HG03060 (cell line): ENCODE data around the gene TSR3.

Experiments
- ATAC-seq: cut with Tn5 transposase; IDR thresholded peaks from one replicate; pipeline ENCODE4 v1.9.1; 2021; ENCODE audit warnings: low read depth, moderate number of reproducible peaks; ENCODE audit not compliant: unreplicated experiment

Gene TSR3

DNA sequence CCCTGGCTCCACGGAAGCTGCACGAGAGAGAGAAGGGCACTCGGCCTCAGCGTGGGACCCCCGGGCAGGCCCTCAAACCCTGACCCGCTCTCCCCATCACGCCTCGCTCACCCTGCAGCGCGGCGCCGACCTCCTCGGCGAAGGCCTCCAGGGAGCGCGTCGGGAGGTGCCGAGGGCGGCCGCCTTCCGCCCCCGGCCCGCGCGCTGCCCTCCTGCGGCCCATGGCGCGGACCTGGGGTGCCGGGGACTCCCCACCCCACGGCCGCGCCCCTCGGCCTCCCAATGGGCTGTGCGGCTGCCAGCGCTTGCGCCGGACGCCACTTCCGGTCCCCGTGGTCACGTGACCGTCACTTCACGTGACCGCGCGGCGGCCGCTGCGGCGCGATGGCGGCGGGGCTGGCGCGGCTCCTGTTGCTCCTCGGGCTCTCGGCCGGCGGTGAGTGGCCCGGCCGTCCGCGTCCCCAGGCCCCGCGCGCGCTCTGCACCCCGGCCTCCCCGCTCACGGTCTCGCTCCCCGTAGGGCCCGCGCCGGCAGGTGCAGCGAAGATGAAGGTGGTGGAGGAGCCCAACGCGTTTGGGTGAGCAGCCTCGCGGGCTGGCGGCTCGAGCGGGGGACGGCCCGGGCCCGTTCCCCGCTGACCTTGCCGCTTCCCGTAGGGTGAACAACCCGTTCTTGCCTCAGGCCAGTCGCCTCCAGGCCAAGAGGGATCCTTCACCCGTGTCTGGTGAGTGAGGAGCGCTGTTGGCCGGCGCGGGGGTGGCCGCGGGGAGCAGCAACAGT is at the start of gene TSR3, which contains the start of gene GNPTG:
Gene TSR3 (minus strand): TSS at position 297 of the 781 bp plus-strand sequence. CDS start 74 bp downstream, at position 223.
Gene GNPTG (plus strand): TSS at position 350 of the 781 bp plus-strand sequence. CDS start 35 bp downstream, at position 385.
- ATAC-seq, result no peak

DNA sequence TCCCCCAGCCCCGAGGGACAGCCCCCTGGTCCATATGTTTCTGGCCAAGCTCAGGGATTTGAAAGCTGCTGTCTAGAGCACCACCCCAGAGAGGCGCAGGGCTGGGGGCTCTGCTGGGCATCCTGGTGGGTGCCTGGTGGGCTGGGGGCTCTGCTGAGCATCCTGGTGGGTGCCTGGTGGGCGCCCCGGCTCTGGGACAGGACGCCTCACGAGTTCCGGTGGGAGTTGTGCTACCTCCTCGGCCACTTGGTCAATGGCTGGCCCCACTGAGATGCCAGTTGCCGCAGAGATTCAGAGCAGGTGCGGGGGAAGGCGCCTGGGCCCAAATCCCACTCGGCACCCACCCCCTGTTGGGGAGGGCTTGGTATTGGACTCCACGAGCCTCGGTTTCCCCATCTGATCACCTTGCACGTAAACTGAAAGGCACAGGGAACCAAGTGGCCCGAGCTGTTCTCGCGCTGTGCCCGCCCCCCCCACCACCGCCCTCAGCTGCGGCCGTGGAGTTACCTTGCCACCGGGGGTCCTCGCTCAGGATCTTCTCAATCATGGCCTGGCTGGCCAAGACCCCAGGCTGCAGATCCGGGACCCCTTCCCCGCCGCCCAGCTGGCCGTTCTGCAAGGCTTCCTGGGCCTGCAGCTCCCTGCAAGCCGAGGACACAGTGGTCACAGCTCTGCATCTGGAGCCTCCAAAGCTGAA is 49.5 kb upstream of the TSR3 start:
- ATAC-seq, result no peak

DNA sequence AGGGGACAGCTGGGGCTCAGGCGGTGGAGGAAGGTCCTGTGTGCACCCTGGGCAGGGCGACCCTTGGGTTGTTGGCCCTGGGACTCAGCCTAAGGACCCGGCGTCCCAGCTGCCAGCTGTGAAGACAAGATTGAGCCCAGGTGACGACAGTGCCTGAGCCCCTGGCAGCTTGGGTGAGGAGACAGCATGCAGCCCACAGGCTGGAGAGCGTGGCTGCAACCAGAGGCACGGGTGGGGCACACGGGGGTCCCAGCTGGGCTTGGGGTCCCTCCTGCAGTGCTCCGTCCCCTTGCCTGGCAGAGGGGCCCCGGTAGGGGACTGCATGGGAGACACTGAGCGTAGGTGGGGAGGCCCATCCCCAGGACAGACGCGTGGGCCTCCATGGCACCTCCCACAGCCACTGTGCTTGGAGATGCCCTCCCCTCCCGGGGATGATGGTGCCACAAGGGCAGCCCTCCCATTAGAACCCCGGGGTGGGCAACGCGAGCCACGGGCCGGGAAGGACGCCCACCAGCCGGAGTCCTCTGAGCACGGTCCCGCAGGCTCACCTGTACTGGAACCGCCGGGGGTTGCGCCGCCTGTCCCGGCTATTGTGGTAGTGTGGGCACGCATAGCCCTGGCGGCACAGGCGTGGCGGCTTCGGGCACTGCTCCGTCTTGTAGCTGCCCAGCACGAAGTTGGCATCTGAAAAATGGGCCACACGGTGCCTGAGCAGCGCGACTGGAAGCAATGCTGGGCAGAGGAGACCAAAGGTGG is 47.3 kb upstream of the TSR3 start:
- no peak for ATAC-seq

DNA sequence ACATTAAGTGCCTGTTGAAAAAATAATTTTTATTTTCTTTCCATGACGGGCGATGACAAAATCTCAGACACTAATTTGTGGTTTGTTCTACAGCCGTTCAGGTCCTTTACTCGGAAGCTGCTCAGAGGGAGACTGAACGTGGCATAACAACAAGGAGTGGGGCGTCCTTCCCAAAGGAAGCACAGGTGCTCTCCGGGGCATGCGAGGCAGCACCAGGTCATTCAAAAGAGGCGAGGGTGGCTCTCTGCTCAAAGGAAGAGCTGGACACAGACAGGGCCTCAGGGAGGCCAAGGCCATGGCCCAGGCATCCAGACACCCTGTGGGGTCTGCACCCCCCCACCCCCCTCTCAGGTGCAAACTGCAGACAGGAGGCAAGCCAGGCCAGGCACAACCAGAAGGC is 46.7 kb upstream of the TSR3 start:
- no peak for ATAC-seq

DNA sequence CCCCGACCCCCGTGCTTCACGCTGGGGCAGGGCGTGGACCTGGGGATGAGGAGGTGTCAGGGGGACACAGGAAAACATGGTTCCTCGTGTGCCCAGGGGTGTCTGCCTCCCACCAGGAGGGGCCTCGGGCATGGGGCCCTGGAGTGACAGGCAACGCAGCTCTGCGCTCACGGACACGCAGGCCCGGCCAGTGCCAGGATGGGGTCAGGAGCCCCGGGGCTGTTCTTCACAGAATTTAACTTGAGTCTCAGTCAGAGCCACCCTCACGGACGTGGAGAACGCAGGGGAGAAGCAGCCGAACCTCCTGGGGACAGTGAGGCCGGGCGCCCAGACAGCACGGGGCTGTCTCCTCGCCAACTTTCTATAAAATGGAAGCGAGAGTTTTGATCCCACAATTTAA is 46.1 kb upstream of the TSR3 start:
- ATAC-seq, result no peak

DNA sequence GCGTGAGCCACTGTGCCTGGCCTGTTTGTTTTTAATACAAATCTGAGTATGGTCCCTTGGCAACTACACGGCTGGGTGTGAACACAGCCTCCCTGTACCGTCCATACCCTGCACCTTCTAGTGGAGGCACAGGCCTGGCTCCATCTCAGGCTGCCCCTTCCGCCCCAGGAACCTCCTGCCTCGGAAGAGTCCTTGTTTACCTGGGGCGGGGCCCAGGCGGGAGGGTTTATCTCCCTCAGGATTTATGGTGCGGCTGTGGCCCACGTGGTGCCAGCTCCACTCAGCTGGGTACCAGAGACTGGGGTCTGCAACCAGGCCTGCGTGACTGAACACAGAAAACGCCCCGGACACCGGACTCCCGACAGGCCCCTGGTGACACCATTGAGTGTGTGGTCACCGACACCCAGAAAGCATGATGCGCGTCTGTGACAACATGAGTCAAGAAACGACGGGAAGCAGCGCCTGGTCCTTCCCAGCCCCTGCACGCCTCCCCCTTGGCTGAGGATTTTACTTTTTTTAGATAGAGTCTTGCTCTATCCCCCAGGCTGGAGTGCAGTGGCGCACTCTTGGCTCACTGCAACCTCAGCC is 43.9 kb upstream of the TSR3 start:
- ATAC-seq, result no peak

DNA sequence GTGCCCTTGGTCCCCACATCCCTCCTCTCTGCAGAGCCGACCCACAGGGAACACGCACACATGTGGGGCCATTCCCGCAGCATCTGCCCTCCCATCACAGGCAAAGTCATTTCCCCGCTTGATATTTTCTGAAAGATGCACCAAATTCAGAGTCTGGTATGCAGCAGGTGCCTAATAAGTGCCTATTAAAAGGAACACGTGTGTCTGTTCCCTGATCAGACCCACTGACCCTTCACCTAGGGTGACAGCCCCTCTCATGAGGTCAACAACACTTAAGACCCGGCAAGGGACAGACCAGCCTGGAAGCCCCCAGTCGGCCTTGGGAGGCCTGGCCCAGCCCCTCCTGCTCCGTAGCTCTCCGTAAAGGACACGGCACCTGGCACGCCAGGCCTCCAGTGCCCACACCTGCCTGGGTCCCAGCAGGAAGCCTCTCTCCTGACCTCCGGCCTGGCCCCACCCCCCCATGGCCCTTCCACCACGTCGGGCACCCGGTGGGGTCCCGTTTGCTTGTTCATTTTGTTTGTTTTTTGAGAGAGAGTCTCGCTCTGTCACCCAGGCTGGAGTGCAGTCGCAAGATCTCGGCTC is 42.8 kb upstream of the TSR3 start:
- no peak for ATAC-seq

DNA sequence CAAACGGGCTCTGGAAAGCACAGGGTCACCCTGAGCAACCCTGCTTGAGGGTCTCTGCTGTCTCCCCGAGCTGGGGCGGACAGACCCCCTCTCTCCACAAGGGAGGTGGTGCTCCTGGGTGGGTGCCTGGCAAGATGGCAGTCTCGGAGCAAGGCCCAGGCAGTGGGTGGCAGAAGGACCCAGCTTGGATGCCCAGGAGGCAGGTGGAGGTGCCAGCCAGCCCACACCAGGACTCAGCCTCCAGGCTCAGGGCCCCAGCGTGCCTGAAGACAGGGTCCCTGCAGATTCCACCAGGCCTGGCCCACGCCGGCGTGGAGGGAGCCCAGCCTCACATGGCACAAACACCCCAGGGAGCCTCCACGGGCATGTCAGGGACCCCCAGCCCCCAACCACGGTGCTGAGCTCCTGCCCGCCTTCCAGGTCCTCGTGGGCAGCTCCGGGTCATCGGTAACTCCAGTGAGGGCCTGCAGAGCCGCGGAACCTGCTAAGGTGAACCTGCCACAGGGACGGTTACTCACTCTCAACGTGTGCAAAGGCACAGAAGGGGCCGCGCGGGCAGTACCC is 42.0 kb upstream of the TSR3 start:
- no peak for ATAC-seq

DNA sequence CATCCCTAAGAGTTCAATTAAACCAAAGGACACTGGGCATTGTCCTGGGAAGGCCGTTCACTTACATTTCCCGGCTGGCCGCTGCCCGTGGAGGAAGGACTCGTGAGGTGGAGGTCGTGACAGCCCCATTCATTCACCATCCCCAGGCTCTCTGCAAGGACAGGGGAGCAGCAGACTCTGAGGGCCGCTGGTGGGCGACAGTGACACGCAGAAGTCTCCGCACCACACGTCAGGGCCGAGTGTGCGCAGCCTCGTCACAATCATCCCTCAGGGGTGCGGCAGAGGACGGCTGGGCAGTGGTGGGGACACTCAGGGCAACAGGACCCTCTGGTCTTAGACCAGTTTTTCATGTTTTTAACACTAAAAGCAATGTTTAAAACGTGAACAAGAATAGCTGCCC is 41.1 kb upstream of the TSR3 start:
- no peak for ATAC-seq

DNA sequence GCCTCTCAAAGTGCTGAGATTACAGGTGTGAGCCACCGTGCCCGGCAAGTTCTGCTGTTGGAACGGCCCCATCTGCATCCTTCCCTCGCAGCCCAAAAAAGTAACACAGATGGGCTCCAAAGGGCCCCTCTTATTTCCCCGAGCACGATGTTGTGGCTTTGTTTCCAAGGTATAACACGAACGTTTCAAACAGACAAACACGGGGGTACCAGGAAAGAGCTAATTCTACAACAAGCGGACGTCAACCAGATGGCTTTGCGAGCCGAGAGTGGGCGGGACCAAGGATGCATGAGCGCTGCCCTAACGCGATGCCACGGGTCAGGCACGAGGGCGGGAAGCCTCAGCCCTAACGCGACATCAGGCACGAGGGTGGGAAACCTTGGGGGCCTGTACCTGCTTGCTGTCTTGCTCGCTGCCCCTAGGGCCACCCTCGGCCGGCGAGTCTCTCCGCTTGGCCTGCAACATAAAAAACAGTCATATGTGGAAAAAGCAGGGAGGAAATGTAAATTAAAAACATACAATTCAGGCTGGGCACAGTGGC is 38.6 kb upstream of the TSR3 start:
- no peak for ATAC-seq

DNA sequence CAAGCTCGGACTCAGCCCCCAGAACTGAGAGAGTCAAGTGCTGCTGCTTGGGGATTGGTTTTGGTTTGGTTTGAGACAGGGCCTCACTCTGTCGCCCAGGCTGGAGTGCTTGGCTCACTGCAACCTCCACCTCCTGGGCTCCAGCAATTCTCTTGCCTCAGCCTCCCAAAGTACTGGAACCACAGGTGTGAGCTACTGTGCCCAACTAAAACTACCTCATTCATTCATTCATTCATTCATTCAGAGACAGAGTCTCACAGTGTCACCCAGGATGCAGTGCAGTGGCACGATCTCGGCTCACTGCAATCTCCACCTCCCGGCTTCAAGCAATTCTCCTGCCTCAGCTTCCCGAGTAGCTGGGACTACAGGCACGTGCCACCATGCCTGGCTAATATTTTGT is 38.1 kb upstream of the TSR3 start:
- ATAC-seq, result no peak

DNA sequence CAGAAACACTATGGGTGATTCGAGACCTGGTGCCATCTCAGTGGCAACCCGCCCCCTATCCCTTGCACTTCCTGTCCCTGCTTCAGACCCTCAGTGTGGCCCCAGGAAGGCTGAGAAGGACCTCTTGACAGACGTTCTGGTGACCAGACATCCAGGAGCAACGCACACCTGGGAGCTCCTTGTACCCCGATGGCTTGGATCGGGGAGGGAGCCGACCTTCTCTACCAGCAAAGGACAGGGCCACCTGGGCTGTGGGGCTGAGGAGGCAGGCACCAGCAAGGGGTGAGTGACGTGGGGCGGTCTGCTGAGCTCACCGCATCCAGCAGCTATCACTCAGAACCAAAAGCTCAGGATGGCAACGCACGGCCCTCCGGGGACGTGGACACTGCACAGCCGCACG is 35.7 kb upstream of the TSR3 start:
- no peak for ATAC-seq

DNA sequence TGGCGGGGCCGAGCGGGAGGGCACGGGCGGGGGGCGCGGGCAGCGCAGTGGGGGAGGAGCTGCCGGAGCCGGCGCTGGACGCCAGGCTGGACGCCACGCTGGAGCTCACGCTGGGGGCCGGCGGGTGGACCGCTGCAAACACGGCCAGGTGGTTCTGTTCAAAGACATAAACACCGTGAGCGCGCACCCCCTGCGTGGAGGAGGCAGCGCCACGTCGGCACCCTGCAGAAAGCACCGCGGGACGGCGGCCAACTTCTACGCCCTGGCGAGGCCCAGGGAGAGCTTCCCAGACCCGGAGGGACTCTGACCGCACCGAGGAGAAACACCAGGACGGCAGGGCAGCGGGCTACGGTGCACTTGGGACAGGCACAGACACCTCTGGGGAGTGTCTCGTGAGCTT is 33.6 kb upstream of the TSR3 start:
- no peak for ATAC-seq

DNA sequence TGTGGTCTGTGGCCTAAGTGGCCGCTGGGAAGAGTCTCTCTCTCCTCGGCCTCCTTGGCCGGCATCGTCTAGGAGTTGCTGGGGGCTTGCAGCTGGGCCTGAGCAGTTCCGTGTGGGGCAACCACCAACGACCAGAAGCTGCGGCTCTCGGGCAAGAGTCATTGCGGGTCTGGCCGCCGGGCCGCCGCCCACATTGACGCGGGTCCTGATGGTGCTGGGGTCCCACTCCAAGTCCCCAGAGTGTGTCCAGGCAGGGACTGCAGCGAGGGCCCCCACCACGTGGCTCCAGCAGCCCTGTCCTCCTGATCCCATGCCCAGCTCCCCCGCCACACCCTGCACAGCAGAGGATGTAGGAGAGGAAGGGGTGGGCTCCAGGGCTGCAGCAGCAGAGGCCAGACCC is 31.9 kb upstream of the TSR3 start:
- ATAC-seq, result no peak

DNA sequence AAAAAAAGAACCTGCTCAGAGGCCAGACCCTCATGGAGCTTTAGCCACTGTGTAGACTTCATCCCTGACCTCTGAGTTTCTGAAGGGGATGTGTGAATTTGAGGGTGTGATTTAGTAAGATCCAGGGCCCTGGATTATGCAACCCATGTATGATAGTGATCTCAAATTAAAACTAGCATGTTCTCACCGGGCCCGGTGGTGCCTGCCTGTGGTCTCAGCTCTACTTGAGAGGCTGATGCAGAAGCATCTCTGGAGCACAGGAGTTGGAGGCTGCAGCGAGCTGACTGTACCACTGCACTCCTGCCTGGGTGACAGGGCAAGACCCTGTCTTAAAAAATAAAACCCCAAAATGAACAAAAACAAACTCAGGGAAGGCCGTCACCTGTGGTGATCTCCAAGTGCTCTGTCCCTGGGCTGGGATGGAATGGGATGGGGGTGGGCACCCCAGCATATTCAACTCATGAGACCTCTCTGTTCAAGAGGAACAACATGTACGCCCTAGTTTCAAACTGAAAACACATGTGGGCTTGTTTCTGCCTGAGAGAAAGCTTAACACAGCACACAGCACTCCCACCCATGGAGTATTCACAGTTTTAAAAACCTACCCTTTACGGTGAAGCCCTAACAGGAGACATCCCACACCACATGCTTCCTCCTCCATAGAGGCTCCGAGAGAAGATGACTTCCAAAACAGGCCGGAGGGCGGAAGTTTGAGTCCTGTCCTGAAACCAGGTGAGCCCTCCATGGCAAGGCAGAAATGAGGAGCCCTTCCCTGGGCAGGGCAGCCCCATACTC is 30.1 kb upstream of the TSR3 start:
- ATAC-seq, result no peak

DNA sequence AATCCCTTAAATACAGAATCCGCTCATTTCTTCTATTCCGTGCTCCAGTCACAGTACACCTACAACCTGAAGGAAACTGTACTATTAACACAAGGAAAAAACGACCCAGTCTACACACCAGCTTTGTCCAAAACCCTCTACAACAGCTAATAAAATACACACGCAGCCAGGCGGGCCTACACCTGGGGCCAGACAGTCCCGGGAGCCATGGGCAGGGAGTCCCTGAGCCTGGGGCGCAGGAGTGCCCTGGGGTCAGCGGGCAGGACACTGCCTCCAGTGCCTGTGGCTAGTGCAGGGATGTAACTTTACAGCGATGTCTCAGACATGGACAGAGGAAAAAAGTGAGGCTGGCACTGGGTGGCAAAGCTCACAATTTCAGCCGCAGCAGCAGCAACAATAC is 28.5 kb upstream of the TSR3 start:
- ATAC-seq, result no peak

DNA sequence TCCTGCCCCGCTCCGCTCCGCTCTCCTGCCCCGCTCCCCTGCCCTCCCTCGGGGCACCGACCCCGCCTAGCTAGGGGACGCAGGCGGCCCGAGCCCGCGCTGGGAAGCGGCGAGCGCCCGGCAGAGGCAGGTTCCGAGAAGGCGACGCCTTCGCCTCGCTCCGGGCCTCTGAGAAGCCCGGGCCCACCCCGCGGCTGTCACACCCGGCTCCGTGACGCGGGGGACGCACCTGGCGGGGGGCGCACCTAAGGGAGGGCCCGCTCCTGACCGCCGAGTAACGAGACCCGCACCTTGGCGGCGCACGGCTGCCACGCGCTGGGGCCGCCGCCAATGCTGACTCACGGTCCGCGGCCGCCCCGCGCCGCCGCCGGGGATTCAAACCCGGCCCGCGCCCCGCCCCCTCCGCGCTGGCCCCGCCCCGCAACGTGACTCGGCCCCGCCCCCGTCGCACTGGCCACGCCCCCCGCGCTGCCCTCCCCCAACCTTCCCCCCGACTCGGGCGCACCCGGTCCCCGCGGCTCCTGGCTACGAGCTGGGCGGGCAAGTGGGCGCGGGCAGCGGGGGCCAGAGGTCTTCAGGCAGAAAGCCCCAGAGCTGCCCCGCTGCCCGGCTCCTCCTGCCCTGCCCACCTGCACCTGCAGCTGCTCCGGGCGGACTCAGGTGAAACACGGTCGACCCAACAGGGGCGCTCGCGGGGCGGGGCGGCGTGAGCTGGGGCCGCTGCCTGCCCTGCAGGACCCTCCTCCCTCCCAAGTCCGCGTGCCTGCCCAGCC is 27.8 kb upstream of the TSR3 start:
- ATAC-seq, result no peak

DNA sequence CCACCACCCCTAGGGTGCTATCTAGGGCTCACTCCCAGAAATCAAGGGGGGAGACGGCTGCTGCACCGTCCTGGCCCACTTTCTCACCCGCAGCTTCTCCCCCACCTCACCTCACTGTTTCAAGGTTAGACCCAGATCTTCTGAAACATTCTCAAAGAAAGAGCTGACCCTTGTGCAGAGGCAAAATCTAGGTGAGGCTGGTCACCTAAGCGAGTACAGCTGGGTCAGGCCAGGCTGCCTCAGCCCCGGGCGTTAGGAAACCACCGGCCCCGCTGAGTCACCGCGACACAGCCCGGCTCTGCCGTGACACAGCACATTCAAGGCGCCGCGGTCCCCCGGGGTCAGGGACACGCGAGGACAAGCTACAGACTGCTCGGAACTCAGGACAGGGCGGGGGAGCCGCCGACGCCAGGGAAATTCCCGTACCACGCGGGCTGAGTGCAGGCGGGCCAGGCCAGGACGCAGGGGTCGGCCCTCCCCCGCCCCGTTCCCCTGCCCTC is 27.2 kb upstream of the TSR3 start:
- no peak for ATAC-seq
